Measurements from ENCODE around the gene ADAMTS8.

GRCh38 chr11:130434521-130435223, 6.3 kb upstream of the ADAMTS8 start:
- peak; percentile 78 for TF ChIP-seq CTCF (IDR thresholded peaks at IDR 0.05; ENCODE audit: low read depth, low read length)
- no peak for TF ChIP-seq EZH2phosphoT487 (IDR thresholded peaks at IDR 0.05; ENCODE audit: low read depth)

Data from OCI-LY3 (cell line).